ENCODE data around the gene PTH2R.
"Not testable (repeated sequence)": the region's sequence is repeated elsewhere in the genome, so short reads cannot be mapped to it uniquely, and the experiment has no call there.

The PTH2R gene

GRCh38 chr2:208396796-208397195 lies 9.8 kb upstream of the PTH2R start:
- not testable (repeated sequence) for DNase-seq

GRCh38 chr2:208399201-208399600 lies 7.4 kb upstream of the PTH2R start:
- no peak for DNase-seq

DNA sequence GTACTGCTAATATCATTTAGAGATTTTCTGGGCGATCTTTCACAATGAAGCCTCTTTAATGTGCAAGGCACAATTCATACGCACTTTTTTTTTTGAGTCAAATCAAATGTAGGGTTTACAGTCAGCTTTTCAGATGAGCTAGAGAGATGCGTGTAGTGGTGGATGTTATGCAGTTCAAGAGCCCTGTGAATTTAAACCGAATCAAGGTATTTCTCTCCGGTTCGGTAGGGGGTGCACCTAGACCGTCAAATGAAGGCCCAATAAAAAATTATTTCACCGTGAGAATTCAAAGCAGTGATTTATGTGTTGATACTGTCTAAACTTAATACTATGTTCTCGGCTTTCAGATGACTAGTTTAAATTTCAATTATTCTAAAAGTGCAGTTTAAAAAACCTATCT lies 1.1 kb downstream of the PTH2R start:
- DNase-seq, result no peak

GRCh38 chr2:208413931-208414330 lies 7.3 kb downstream of the PTH2R start:
- DNase-seq, result no peak

GRCh38 chr2:208415255-208415654 lies 8.7 kb downstream of the PTH2R start:
- DNase-seq, result no peak

DNA sequence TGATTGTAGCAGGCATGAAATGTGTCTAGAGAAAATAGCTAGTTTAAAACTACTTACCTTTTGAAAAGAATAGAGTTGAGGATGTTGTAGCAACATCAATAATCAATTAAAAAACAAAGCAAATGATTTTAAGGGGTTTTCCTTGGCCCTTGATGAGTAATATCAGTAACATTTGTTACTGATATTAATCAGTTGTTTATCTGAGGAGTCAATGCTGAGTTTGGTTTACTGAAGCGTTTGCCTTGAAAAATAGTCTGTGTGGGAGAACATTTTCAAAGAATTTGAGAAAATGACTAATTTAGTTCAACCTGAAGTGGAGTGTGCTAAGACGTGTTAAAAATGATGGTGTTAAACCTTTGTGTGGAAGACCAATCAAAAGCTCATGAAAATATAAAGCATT lies 9.3 kb downstream of the PTH2R start:
- no peak for DNase-seq

GRCh38 chr2:208426412-208427045 lies 19.9 kb downstream of the PTH2R start:
- DNase-seq, result no peak

GRCh38 chr2:208437755-208438154 lies 31.2 kb downstream of the PTH2R start:
- DNase-seq, result no peak

- no peak for DNase-seq
Observed at GRCh38 chr2:208440716-208441115, 34.1 kb downstream of the PTH2R start.

DNA sequence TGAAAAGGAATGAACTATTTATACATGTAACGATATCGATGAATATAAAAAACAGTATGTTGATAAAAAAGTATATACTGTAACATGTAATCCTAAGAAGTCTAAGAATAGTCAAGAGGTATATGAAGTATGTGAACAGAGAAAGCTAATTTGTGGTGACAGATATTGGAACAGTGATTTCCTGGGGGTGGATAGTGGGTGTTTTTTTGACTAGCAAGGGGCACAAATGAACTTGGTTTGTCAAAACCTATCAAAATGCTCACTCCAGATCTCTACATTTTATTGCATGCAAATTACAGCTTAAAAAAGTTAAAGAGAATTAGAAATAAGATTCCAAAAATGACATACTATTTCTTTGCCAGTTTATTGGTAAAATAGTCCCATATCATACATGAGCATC lies 35.4 kb downstream of the PTH2R start:
- DNase-seq, result no peak

DNA sequence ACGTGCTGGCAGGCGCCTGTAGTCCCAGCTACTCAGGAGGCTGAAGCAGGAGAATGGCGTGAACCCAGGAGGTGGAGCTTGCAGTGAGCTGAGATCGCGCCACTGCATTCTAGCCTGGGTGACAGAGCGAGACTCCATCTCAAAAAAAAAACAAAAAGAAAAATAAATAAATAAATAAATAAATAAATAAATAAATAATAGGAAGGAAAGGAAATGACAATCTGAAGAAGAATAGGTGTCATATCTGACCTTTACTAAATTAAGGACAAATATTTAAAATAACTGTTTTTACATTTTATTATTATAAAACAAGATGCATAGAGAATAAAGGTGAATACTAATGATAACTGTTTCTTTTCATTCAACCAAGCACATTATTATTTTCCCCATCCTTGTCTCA lies 40.9 kb downstream of the PTH2R start:
- not testable (repeated sequence) for DNase-seq

GRCh38 chr2:208451061-208451460 lies 44.5 kb downstream of the PTH2R start:
- DNase-seq, result no peak

- DNase-seq, result no peak
Observed at GRCh38 chr2:208454861-208455260, 48.3 kb downstream of the PTH2R start.

DNA sequence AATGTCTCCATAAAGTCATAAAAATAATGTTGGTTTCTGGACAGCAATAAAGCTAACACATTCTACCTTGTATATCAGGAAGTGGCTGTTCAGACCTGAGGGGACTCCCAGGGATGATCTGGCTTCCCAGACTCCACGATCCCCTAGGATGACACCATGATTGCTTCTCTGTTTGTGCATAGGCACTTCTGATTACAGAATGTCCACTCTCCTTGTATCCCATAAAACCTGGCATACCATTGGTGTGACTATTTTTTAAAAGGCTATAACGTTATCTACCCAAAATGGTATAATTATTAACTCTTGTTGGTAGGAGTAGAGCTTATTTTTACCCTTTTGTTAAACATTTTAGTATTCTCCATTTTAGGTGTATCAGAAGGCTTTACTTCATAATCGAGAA lies 57.1 kb downstream of the PTH2R start:
- DNase-seq, result no peak

GRCh38 chr2:208464205-208464604 lies 57.6 kb downstream of the PTH2R start:
- no peak for DNase-seq

GRCh38 chr2:208466151-208466919 lies 59.7 kb downstream of the PTH2R start:
- peak; percentile 82 for DNase-seq

DNA sequence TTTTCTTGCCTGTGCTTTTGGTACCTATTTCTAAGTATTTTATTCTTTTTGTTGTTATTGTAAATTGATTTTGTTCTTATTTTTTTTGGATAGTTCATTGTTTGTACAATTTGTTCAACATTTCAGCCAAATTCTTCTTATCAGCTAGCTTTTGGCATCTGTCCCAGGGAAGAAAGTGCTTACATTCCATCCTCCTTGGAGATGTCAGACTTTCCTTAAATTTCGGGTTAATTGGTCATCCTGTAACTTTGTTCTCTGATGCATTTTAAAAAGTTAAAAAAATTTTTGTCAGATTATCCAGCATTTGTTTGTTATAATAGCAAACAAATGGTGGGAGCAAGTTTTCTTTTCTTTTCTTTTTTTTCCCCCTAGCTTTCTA lies 60.3 kb downstream of the PTH2R start:
- DNase-seq, result no peak

DNA sequence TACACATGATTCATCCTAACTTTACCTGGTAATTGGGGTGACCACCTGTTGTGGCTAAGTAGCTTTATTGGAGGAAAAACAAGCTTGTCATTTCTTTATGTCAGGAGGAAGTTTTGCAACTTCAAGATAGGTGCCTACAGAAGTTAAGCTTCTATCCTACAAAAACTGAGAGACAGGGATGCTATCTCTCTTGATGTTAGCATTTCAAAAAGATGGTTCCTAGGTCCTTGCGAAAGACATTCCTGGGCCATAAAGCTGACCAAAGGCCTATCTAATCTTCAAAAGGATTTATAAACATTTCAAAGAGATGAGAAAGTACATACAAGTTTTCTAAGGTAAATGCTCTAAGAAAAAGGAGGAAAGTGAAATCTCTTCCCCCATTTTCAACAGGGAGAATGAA lies 61.0 kb downstream of the PTH2R start:
- DNase-seq, result no peak

DNA sequence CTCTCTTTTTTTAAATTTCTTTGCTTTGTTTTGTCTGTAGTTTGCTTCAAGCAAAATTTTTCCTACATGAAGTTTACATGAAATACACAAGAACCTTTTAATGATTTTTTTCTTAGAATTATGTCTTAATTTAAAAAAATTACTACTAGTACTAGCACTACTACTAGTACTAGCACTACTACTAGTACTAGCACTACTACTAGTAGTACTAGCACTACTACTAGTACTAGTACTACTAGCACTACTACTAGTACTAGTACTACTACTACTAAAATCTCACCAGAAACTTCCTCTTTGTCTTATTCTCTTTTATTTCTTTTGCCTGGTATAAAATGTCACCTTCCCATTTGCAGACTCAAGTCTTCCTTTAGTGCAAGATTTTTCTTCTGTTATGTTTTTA lies 71.1 kb downstream of the PTH2R start:
- DNase-seq, result no peak

DNA sequence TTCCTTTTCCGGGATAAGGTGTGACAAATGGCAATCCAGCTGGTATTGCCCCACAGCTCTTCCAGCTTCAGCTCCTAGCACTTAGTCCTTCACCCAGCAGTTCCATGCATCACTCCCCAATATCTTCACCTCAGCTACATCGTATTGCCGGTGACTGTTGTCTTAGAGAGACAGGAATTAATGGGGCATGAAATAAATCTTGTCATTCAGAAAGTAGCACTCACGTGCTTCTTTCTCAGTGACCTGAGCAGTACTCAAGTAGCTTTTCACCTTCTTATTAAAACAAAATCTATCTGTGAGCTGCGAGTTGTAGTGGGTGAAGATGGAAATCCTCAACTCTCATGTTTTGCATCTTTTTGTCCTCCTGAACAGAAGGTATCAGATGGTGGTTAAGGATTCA lies 72.8 kb downstream of the PTH2R start:
- DNase-seq, result no peak

- DNase-seq, result not testable (repeated sequence)
Observed at GRCh38 chr2:208481945-208482344, 75.4 kb downstream of the PTH2R start.

DNA sequence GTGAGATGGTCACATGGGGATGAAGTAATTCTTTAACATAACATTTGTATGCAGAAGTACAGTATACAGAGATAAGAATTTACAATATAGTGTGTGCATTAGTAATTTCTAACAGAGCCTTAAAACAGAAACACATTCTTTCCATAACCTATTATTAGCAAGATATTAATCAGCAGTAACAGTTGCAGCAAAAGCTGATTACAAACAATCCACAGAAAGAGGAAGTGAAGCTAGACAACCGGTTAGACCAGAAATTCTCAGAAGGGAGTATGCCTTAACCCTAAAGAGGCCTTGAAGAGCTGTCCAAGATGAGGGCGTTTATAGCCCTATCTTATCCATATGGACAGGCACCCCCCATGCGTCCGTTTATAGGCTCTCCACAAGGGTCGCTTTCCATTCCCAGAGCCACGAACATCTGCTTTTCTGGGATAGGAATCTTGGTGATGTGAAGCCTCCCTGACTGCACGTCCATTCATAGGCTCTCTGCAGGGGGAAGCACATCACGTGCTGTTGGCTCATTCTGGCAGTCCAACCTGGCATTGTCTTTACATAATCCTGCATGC lies 75.9 kb downstream of the PTH2R start:
- DNase-seq, result not testable (repeated sequence)

DNA sequence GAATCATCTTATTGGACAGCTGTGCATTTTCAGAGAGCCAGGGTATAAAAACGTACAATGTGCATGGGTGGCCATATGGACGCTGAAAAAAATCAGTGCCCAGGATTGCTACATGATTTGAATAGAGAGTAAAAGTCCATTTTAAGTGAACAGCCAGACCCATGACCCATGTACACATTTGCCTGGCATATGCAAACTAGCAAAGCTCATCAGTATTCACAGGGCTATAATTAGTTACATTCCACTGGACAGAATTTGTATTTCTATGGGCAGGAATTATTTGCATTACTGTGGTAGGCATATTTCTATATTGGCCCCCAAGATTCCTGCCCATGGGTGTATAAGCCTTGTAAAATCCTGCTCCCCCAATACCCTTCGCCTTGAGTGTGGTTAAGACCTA lies 78.8 kb downstream of the PTH2R start:
- DNase-seq, result no peak
